SK-N-MC (cell line): ENCODE measurements around the gene APP.

Source experiments
- EZH2 ChIP-seq: fragments of 200-600 bp; sonication (generic); IDR thresholded peaks from one replicate; pipeline ENCODE4 v1.6.1; 2017; ENCODE audit warnings: antibody characterized with exemption
- FOXP2 ChIP-seq: optimal IDR thresholded peaks from 2 replicates; pipeline ENCODE3; 2011; ENCODE audit warnings: mild to moderate bottlenecking, moderate library complexity; ENCODE audit not compliant: insufficient read depth; ENCODE audit errors: extremely low read length, control extremely low read depth
- POLR2AphosphoS5 ChIP-seq: IDR thresholded peaks from 2 replicates; pipeline ENCODE4 v1.6.1; 2012; ENCODE audit warnings: mild to moderate bottlenecking, low read depth, low read length, borderline replicate concordance

GRCh38 chr21:25888711-25889110 lies 281.9 kb downstream of the APP start:
- TF ChIP-seq POLR2AphosphoS5 = no peak
- no peak for TF ChIP-seq EZH2
- no peak for TF ChIP-seq FOXP2
